LNCaP clone FGC (cell line): ENCODE measurements around the gene WDR59.
A peak's percentile ranks its signal among the peaks of the same experiment; 100 is the strongest.

ENCODE experiments used
- DNase-seq: peaks from one replicate; pipeline ENCODE4 v3.0.0-alpha.2; 2011; ENCODE audit warnings: low read depth
- H3K4me3 ChIP-seq: 2 replicates; pipeline ENCODE4 v1.5.1; 2011; ENCODE audit warnings: mild to moderate bottlenecking, low read depth, low read length, control low read depth
- TF ChIP-seq, protein P1 (sequence below): IDR thresholded peaks from 2 replicates; pipeline ENCODE4 v1.5.1; 2012; ENCODE audit warnings: mild to moderate bottlenecking; ENCODE audit not compliant: control insufficient read depth, insufficient read depth; ENCODE audit errors: extremely low read depth

The WDR59 gene

DNA sequence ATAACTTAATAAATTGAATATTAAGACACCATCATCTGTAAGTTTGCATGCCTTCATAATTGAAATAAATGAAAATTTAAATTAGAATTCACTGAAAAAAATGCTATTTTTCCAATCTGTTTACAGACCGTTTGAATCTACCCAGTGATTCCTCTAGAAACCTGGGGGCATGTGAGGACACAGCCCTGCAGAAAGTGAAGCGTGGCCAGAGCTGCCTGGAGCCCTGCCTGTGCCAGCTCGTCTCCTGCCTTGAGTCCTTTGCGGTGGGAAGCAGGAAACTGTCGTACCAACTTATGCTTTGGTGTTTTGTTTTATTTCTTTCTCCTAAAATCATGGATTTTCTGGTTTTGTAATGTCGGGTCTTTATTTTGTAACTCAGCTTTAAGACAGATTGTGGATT lies 142.5 kb downstream of the WDR59 start:
- TF ChIP-seq, protein P1, sequence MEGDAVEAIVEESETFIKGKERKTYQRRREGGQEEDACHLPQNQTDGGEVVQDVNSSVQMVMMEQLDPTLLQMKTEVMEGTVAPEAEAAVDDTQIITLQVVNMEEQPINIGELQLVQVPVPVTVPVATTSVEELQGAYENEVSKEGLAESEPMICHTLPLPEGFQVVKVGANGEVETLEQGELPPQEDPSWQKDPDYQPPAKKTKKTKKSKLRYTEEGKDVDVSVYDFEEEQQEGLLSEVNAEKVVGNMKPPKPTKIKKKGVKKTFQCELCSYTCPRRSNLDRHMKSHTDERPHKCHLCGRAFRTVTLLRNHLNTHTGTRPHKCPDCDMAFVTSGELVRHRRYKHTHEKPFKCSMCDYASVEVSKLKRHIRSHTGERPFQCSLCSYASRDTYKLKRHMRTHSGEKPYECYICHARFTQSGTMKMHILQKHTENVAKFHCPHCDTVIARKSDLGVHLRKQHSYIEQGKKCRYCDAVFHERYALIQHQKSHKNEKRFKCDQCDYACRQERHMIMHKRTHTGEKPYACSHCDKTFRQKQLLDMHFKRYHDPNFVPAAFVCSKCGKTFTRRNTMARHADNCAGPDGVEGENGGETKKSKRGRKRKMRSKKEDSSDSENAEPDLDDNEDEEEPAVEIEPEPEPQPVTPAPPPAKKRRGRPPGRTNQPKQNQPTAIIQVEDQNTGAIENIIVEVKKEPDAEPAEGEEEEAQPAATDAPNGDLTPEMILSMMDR: no peak
- DNase-seq: no peak
- no peak overlapping the region for H3K4me3 ChIP-seq

DNA sequence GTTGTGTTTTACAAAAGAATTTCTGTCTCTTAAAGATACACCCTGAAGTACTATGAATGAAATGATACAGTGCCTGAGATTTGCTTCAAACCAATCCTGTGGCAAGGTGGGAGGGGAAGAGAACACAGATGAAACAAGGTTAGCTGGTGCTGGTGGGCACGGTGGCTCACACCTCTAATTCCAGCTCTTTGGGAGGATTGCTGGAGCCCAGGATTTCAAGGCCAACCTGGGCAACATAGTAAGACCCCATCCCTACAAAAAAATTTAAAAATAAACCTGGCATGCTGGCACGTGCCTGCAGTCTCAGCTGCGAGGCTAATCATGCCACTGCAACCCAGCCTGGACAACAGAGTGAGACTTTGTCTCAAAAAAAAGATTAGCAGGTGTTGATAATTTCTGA lies 143.0 kb downstream of the WDR59 start:
- no peak overlapping the region for H3K4me3 ChIP-seq
- TF ChIP-seq, protein P1: no peak
- DNase-seq: no peak

DNA sequence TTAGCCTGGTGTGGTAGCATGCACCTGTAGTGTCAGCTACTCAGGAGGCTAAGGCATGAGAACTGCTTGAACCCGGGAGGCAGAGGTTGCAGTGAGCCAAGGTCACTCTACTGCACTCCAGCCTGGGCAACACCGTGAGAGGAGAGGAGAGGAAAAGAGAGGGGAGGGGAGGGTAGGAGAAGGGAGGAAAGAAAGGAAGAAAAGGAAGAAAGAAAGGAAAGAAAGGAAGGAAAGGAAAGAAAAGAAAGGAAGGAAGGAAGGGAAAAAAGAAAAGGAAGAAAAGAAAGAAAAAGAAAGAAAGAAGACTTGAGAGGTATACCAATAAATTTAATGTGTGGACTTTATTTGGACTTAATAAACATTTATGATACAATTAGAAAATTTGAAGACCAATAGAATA lies 143.5 kb downstream of the WDR59 start:
- no peak for DNase-seq
- TF ChIP-seq, protein P1: no peak
- H3K4me3 ChIP-seq: no peak overlapping the region

DNA sequence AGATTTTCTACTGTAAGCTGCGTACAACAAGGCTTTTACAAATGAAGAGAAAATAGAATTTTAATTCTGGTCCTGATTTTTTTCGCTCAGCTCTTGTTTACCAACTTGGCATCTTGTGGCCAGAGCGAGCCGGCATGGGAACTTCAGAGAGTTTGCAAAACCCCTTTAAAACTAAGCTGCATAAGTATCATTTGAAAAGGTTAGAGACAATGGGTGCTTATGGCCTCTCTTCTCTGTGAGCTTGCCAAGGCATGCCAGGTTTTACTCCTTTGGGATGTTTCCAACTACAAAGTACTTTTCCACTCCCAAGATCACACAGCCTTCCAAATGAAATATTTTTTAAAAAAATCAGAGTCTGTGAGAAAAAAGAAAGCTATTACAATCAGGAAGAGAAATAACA lies 147.9 kb downstream of the WDR59 start:
- H3K4me3 ChIP-seq: no peak overlapping the region
- TF ChIP-seq, protein P1: no peak
- peak; percentile 22 for DNase-seq

DNA sequence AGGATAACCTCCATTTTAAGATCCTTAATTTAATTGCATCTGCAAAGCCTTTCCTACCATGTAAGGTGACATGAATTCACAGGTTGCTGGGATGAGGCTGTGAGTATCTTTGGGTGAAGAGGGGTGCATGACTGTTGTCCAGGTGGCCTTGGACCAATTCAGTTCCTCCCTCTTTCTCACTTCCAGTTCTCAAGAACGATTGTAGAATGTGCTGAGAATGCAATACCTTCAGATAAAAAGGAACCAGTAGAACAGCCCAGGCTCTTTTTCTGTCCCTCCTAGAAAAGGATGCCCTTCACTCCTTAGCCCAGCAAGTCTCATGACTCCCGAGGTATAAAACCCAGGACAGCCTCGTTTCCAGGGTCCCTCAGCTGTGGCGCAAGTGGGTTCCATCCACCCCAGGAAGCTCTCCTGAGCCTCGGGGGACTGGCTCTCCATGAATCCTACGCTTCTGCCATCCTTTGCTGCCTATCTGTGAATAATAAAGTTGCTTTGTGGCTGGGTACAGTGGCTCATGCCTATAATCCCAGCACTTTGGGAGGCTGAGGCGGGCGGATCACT lies 148.7 kb downstream of the WDR59 start:
- TF ChIP-seq, protein P1: no peak
- H3K4me3 ChIP-seq: no peak overlapping the region
- DNase-seq: no peak

DNA sequence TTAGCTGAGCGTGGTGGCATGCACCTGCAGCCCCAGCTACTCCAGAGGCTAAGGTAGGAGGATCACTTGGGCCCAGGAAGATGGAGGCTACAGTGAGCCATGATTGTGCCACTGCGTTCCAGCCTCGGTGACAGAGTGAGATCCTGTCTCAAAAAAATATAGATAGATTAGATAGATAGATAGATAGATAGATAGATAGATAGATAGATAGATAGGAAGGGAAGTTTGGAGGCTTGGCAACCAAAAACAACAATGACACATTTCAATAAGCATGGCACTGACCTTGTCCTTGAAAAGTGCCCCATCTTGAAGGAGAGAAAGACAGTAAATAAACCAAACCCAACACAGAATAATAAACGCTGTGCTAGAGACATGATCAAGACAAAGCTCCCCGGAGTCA lies 152.7 kb downstream of the WDR59 start:
- TF ChIP-seq, protein P1: no peak
- H3K4me3 ChIP-seq: no peak overlapping the region
- DNase-seq: no peak

DNA sequence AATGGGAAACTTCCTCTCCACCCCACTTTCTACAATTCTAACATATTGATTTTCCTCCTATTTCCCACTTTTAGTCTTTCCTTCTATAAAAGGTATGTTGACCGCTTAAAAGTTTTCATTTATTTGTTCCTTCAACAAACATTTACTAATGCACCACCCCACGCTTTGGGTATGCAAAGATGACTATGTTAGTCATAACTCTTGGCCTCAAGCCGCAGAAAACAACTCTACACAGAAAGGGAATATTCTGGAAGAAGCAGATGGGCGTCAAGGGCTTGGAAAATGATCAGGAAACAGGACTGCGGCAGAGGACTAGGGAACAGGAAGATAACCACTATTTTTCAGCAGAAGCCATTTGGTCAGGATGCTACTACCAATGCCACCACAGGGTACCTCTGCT lies 153.5 kb downstream of the WDR59 start:
- no peak overlapping the region for H3K4me3 ChIP-seq
- TF ChIP-seq, protein P1: no peak
- DNase-seq: no peak
